ENCODE data around the gene TCF7.

DNA sequence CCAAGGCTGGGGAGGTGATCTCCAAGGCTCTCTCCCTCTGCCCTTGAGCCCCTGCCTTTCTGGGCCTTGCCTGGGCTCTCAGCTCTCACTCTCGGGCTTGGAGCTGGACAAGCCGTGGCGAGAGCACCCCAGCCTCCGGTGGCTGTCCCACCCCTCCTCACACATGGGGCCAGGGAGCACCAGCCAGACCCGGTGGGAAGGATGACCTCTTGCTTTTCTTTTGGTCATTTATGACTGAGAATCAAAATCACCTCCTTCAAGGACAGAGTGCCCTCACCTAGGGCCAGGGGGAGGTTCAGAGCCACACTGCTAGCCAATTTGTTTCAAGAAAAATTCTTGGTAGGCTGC lies 14.1 kb downstream of the TCF7 start:
- TF ChIP-seq SUZ12 (IDR thresholded peaks at IDR 0.05; ENCODE audit: extremely low read depth, insufficient read depth, insufficient read length): no peak
- no peak for TF ChIP-seq YY1 (IDR thresholded peaks at IDR 0.05; ENCODE audit: insufficient read depth, insufficient read length)

Data from NT2/D1 (cell line).